ENCODE data around the gene COL1A1.

Gene COL1A1

GRCh38 chr17:50153650-50154575, 47.5 kb downstream of the COL1A1 start:
- DNase-seq = peak in 2 of 3 donors; percentile 41
- H3K4me3 ChIP-seq (ENCODE audit: control insufficient read depth in 1 of 7, extremely low read depth in 1 of 7, insufficient read depth in 4 of 7, low read depth in 2 of 7, low read length in 6 of 7) = peak overlapping the region in 1 of 7 experiments; percentile 25
- H3K27ac ChIP-seq (ENCODE audit: insufficient read depth in 1 of 2, low read depth in 1 of 2, low read length in 2 of 2, poor library complexity in 1 of 2, severe bottlenecking in 2 of 2) = peak overlapping the region in 1 of 2 experiments; percentile 11
- H3K9me3 ChIP-seq (ENCODE audit: control extremely low read depth in 1 of 5, control insufficient read depth in 4 of 5, insufficient read depth in 2 of 5, low read depth in 1 of 5, low read length in 4 of 5) = no peaks in the 10 kb centered on the region
- POLR2A ChIA-PET = no interaction called here
- no peaks in the 10 kb centered on the region for H3K27me3 ChIP-seq (replicated peaks in 2 of 5; ENCODE audit: control insufficient read depth in 4 of 5, insufficient read depth in 5 of 5, low read length in 4 of 5)
- peaks cover 2 to 60% (median 45%) of the 10 kb centered on the region in 4 experiments for H3K4me1 ChIP-seq (ENCODE audit: control extremely low read depth in 1 of 4, control insufficient read depth in 4 of 4, insufficient read depth in 4 of 4, low read length in 3 of 4)
- H3K36me3 ChIP-seq (ENCODE audit: control insufficient read depth in 4 of 4, insufficient read depth in 4 of 4, low read length in 3 of 4) = no peaks in the 10 kb centered on the region
- WGBS (ENCODE audit: insufficient coverage) = 41% methylated on average over 12 of the region's 16 CpGs
- CTCF ChIA-PET = interaction anchor here (0.8 to 6.5 kb wide), 9 partner anchors 7 to 60 kb away, joined by 3 to 82 read pairs (median 7); partner anchors contain the start of gene SGCA

GRCh38 chr17:50152736-50153135, 48.7 kb downstream of the COL1A1 start:
- H3K9me3 ChIP-seq (ENCODE audit: control extremely low read depth in 1 of 5, control insufficient read depth in 4 of 5, insufficient read depth in 2 of 5, low read depth in 1 of 5, low read length in 4 of 5) = no peaks in the 10 kb centered on the region
- peaks cover 2 to 66% (median 56%) of the 10 kb centered on the region in 4 experiments for H3K4me1 ChIP-seq (ENCODE audit: control extremely low read depth in 1 of 4, control insufficient read depth in 4 of 4, insufficient read depth in 4 of 4, low read length in 3 of 4)
- WGBS (ENCODE audit: insufficient coverage) = 90% methylated on average over 5 of the region's 7 CpGs
- ChIA-PET CTCF (interaction anchor here (0.8 to 6.5 kb wide), 11 partner anchors 9 to 144 kb away, joined by 3 to 82 read pairs (median 8); partner anchors contain the start of gene PDK2), POLR2A (no interaction called here)
- DNase-seq = no peak
- no peak overlapping the region for H3K4me3 ChIP-seq (ENCODE audit: control insufficient read depth in 1 of 7, extremely low read depth in 1 of 7, insufficient read depth in 4 of 7, low read depth in 2 of 7, low read length in 6 of 7)
- no peaks in the 10 kb centered on the region for H3K36me3 ChIP-seq (ENCODE audit: control insufficient read depth in 4 of 4, insufficient read depth in 4 of 4, low read length in 3 of 4)
- H3K27me3 ChIP-seq (replicated peaks in 2 of 5; ENCODE audit: control insufficient read depth in 4 of 5, insufficient read depth in 5 of 5, low read length in 4 of 5) = no peaks in the 10 kb centered on the region
- peak overlapping the region in 1 of 2 experiments; percentile 36 for H3K27ac ChIP-seq (ENCODE audit: insufficient read depth in 1 of 2, low read depth in 1 of 2, low read length in 2 of 2, poor library complexity in 1 of 2, severe bottlenecking in 2 of 2)

- 1% methylated on average over 12 of the region's 12 CpGs for WGBS (ENCODE audit: insufficient coverage)
- peak in 2 of 3 donors; percentile 64 to 78 for DNase-seq
- ChIA-PET POLR2A (interaction anchor here (1.6 kb wide), 1 partner anchor 12 kb away, joined by 6 read pairs; no protein-coding TSS in a partner anchor), CTCF (interaction anchor here (0.8 to 6.5 kb wide), 11 partner anchors 9 to 145 kb away, joined by 3 to 82 read pairs (median 7); partner anchors contain the start of gene PDK2)
- Histone ChIP-seq H3K9me3 (ENCODE audit: control extremely low read depth in 1 of 5, control insufficient read depth in 4 of 5, insufficient read depth in 2 of 5, low read depth in 1 of 5, low read length in 4 of 5) (no peaks in the 10 kb centered on the region), H3K36me3 (ENCODE audit: control insufficient read depth in 4 of 4, insufficient read depth in 4 of 4, low read length in 3 of 4) (peaks cover 0 to 2% (median 0%) of the 10 kb centered on the region in 4 experiments), H3K27ac (ENCODE audit: insufficient read depth in 1 of 2, low read depth in 1 of 2, low read length in 2 of 2, poor library complexity in 1 of 2, severe bottlenecking in 2 of 2) (peak overlapping the region in 1 of 2 experiments; percentile 36), H3K4me1 (ENCODE audit: control extremely low read depth in 1 of 4, control insufficient read depth in 4 of 4, insufficient read depth in 4 of 4, low read length in 3 of 4) (peaks cover 6 to 73% (median 63%) of the 10 kb centered on the region in 4 experiments), H3K4me3 (ENCODE audit: control insufficient read depth in 1 of 7, extremely low read depth in 1 of 7, insufficient read depth in 4 of 7, low read depth in 2 of 7, low read length in 6 of 7) (peak overlapping the region in 5 of 7 experiments; percentile 42 to 86 (median 82)), H3K27me3 (replicated peaks in 2 of 5; ENCODE audit: control insufficient read depth in 4 of 5, insufficient read depth in 5 of 5, low read length in 4 of 5) (no peaks in the 10 kb centered on the region)
Observed at GRCh38 chr17:50151937-50152547, 49.4 kb downstream of the COL1A1 start.

GRCh38 chr17:50151041-50151936, 50.1 kb downstream of the COL1A1 start:
- 0% methylated on average over 28 of the region's 40 CpGs for WGBS (ENCODE audit: insufficient coverage)
- H3K27me3 ChIP-seq (replicated peaks in 2 of 5; ENCODE audit: control insufficient read depth in 4 of 5, insufficient read depth in 5 of 5, low read length in 4 of 5) = no peaks in the 10 kb centered on the region
- H3K4me1 ChIP-seq (ENCODE audit: control extremely low read depth in 1 of 4, control insufficient read depth in 4 of 4, insufficient read depth in 4 of 4, low read length in 3 of 4) = peaks cover 6 to 80% (median 70%) of the 10 kb centered on the region in 4 experiments
- peak overlapping the region in 1 of 2 experiments; percentile 79 for H3K27ac ChIP-seq (ENCODE audit: insufficient read depth in 1 of 2, low read depth in 1 of 2, low read length in 2 of 2, poor library complexity in 1 of 2, severe bottlenecking in 2 of 2)
- CTCF ChIA-PET = interaction anchor here (0.5 to 6.5 kb wide), 13 partner anchors 10 to 146 kb away, joined by 3 to 82 read pairs (median 7); partner anchors contain the start of gene PDK2
- peak overlapping the region; percentile 56 to 88 (median 82) for H3K4me3 ChIP-seq (ENCODE audit: control insufficient read depth in 1 of 7, extremely low read depth in 1 of 7, insufficient read depth in 4 of 7, low read depth in 2 of 7, low read length in 6 of 7)
- POLR2A ChIA-PET = interaction anchor here (0.9 to 1.6 kb wide), 2 partner anchors 10 to 11 kb away, joined by 3 to 6 read pairs; no protein-coding TSS in a partner anchor
- peak; percentile 90 to 95 (median 93) for DNase-seq
- peaks cover 0 to 10% (median 0%) of the 10 kb centered on the region in 4 experiments for H3K36me3 ChIP-seq (ENCODE audit: control insufficient read depth in 4 of 4, insufficient read depth in 4 of 4, low read length in 3 of 4)
- no peaks in the 10 kb centered on the region for H3K9me3 ChIP-seq (ENCODE audit: control extremely low read depth in 1 of 5, control insufficient read depth in 4 of 5, insufficient read depth in 2 of 5, low read depth in 1 of 5, low read length in 4 of 5)

- ChIA-PET POLR2A (interaction anchor here (0.6 to 2.7 kb wide), 4 partner anchors 10 to 148 kb away, joined by 3 to 13 read pairs (median 5); no protein-coding TSS in a partner anchor), CTCF (interaction anchor here (0.5 to 6.5 kb wide), 8 partner anchors 10 to 146 kb away, joined by 3 to 82 read pairs (median 4); partner anchors contain the start of gene PDK2)
- H3K4me1 ChIP-seq (ENCODE audit: control extremely low read depth in 1 of 4, control insufficient read depth in 4 of 4, insufficient read depth in 4 of 4, low read length in 3 of 4) = peaks cover 6 to 84% (median 77%) of the 10 kb centered on the region in 4 experiments
Observed at GRCh38 chr17:50150354-50151040, 50.9 kb downstream of the COL1A1 start, which contains the start of gene PPP1R9B. Gene PPP1R9B (minus strand): TSS chr17:50150677. CDS start chr17:50150513, 164 bp downstream.

More at GRCh38 chr17:50150354-50151040, 50.9 kb downstream of the COL1A1 start, which contains the start of gene PPP1R9B:
- no peaks in the 10 kb centered on the region for H3K27me3 ChIP-seq (replicated peaks in 2 of 5; ENCODE audit: control insufficient read depth in 4 of 5, insufficient read depth in 5 of 5, low read length in 4 of 5)
- no peaks in the 10 kb centered on the region for H3K9me3 ChIP-seq (ENCODE audit: control extremely low read depth in 1 of 5, control insufficient read depth in 4 of 5, insufficient read depth in 2 of 5, low read depth in 1 of 5, low read length in 4 of 5)
- peaks cover 0 to 14% (median under 1%) of the 10 kb centered on the region in 4 experiments for H3K36me3 ChIP-seq (ENCODE audit: control insufficient read depth in 4 of 4, insufficient read depth in 4 of 4, low read length in 3 of 4)
- peak within 1 kb of the TSS; percentile 15 to 79 for H3K27ac ChIP-seq (ENCODE audit: insufficient read depth in 1 of 2, low read depth in 1 of 2, low read length in 2 of 2, poor library complexity in 1 of 2, severe bottlenecking in 2 of 2)
- DNase-seq = peak in 1 of 3 donors; percentile 39
- H3K4me3 ChIP-seq (ENCODE audit: control insufficient read depth in 1 of 7, extremely low read depth in 1 of 7, insufficient read depth in 4 of 7, low read depth in 2 of 7, low read length in 6 of 7) = peak within 1 kb of the TSS; percentile 72 to 88 (median 82)
- 0% methylated on average over 24 of the region's 69 CpGs for WGBS (ENCODE audit: insufficient coverage)

All from common myeloid progenitor, CD34-positive (primary cell).